ENCODE results near the gene FAM8A1. TPM values are rescaled to one million over a fixed set of nuclear protein-coding genes. Genes with fewer than 3 reads are reported as not detected.

FAM8A1 gene
- total and polyA plus RNA-seq, 2 of the 13 experiments (the other 11 are each of a cell fraction or from before 2014, with no cell fraction given) = 30.5 to 34.3 TPM

DNA sequence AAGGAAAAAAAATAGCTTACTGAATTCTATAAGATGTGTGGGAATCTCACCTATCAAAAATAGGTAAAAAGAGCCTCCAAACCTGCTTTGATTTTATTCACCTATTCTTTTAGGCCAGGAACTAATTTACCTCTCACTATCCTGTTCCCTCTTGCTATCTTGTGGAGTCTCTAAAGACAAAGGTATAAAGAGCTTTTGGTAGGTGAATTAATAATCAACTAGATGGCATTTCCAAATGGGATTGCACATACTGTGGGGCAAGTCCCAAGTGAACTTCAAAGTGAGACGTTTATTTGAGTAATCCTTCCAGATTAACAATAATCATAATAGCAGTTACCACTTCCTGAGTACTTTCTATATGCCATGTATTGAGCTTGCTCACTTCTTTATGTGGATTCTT lies 2.8 kb downstream of the FAM8A1 start (continued):
- TF ChIP-seq, protein P1, sequence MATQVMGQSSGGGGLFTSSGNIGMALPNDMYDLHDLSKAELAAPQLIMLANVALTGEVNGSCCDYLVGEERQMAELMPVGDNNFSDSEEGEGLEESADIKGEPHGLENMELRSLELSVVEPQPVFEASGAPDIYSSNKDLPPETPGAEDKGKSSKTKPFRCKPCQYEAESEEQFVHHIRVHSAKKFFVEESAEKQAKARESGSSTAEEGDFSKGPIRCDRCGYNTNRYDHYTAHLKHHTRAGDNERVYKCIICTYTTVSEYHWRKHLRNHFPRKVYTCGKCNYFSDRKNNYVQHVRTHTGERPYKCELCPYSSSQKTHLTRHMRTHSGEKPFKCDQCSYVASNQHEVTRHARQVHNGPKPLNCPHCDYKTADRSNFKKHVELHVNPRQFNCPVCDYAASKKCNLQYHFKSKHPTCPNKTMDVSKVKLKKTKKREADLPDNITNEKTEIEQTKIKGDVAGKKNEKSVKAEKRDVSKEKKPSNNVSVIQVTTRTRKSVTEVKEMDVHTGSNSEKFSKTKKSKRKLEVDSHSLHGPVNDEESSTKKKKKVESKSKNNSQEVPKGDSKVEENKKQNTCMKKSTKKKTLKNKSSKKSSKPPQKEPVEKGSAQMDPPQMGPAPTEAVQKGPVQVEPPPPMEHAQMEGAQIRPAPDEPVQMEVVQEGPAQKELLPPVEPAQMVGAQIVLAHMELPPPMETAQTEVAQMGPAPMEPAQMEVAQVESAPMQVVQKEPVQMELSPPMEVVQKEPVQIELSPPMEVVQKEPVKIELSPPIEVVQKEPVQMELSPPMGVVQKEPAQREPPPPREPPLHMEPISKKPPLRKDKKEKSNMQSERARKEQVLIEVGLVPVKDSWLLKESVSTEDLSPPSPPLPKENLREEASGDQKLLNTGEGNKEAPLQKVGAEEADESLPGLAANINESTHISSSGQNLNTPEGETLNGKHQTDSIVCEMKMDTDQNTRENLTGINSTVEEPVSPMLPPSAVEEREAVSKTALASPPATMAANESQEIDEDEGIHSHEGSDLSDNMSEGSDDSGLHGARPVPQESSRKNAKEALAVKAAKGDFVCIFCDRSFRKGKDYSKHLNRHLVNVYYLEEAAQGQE (IDR thresholded peaks at IDR 0.05; ENCODE audit: borderline replicate concordance in 1 of 2, low read depth in 1 of 2, low read length in 2 of 2) = no peak
- TF ChIP-seq ZNF101 (CRISPR knock-in tag; IDR thresholded peaks at IDR 0.05; ENCODE audit: borderline replicate concordance, low read depth) (no peak), SUZ12 (IDR thresholded peaks at IDR 0.05; ENCODE audit: low read depth, low read length) (no peak), PHF5A (CRISPR knock-in tag; IDR thresholded peaks at IDR 0.05; ENCODE audit: low read depth, unreplicated experiment) (no peak), ZBTB1 (CRISPR knock-in tag; IDR thresholded peaks at IDR 0.05; ENCODE audit: borderline replicate concordance) (no peak), ZNF382 (CRISPR knock-in tag; IDR thresholded peaks at IDR 0.05; ENCODE audit: borderline replicate concordance) (no peak), ZHX2 (IDR thresholded peaks at IDR 0.05; ENCODE audit: low read depth) (no peak), ZHX2 (CRISPR knock-in tag; IDR thresholded peaks at IDR 0.05; ENCODE audit: borderline replicate concordance) (no peak), CENPBD1 (CRISPR knock-in tag; IDR thresholded peaks at IDR 0.05; ENCODE audit: borderline replicate concordance, low read depth) (no peak), SMARCE1 (IDR thresholded peaks at IDR 0.05; ENCODE audit: borderline replicate concordance) (no peak), RORA (CRISPR knock-in tag; IDR thresholded peaks at IDR 0.05) (no peak), POLR2G (IDR thresholded peaks at IDR 0.05; ENCODE audit: low read depth, low read length) (peak; percentile 47), ISL2 (CRISPR knock-in tag; IDR thresholded peaks at IDR 0.05) (peak; percentile 77; the same call in 1 of the 2 replicates), TBL1XR1 (IDR thresholded peaks at IDR 0.05; ENCODE audit: borderline replicate concordance, low read length, partially characterized antibody) (no peak), TAF1 (CRISPR knock-in tag; IDR thresholded peaks at IDR 0.05) (no peak), REXO4 (CRISPR knock-in tag; IDR thresholded peaks at IDR 0.05; ENCODE audit: borderline replicate concordance) (no peak), KAT2B (IDR thresholded peaks at IDR 0.05; ENCODE audit: borderline replicate concordance, low read depth, low read length) (no peak), GLI4 (CRISPR knock-in tag; IDR thresholded peaks at IDR 0.05; ENCODE audit: borderline replicate concordance) (no peak), HOXA7 (CRISPR knock-in tag; IDR thresholded peaks at IDR 0.05) (no peak)
